Left lung (tissue), 10 donors: ENCODE data around the gene SLC49A3. TPM values are rescaled to one million over a fixed set of nuclear protein-coding genes. Genes with fewer than 3 reads are reported as not detected.

Experiments used
- ATAC-seq: fragments of 200-7000 bp; cut with Tn5 transposase; one replicate; pipeline ENCODE4 v1.9.1; 2020; ENCODE audit warnings: moderate library complexity
- DNase-seq, 4 donors: peaks; one replicate each; pipeline ENCODE4 v3.0.0-alpha.2; 2013 to 2020
- H3K27ac ChIP-seq, 2 donors: fragments of 200-600 bp; sonication (generic) in 1 of 2; one replicate each; pipeline versions ENCODE4 v1.5.0 to v1.8.0; 2020 to 2021
- H3K27me3 ChIP-seq, 2 donors: fragments of 200-600 bp; sonication (generic) in 1 of 2; one replicate each; pipeline versions ENCODE4 v1.5.0 to v1.8.0; 2020 to 2021
- H3K36me3 ChIP-seq, 2 donors: fragments of 200-600 bp; sonication (generic) in 1 of 2; one replicate each; pipeline versions ENCODE4 v1.5.0 to v1.8.0; 2020 to 2021
- H3K4me1 ChIP-seq, 2 donors: fragments of 200-600 bp; one replicate each; pipeline ENCODE4 v1.8.0; 2021
- H3K4me3 ChIP-seq, 2 donors: fragments of 200-600 bp; sonication (generic) in 1 of 2; one replicate each; pipeline versions ENCODE4 v1.5.0 to v1.8.0; 2020 to 2021; ENCODE audit warnings: mild to moderate bottlenecking in 1 of 2
- H3K9me3 ChIP-seq, 2 donors: fragments of 200-600 bp; sonication (generic) in 1 of 2; one replicate each; pipeline versions ENCODE4 v1.5.0 to v1.8.0; 2020 to 2021
- CTCF ChIP-seq, 2 donors: fragments of 200-600 bp; sonication (generic) in 1 of 2; IDR thresholded peaks; one replicate each; pipeline versions ENCODE4 v1.5.0 to v1.8.0; 2021; ENCODE audit warnings: antibody characterized with exemption in 2 of 2
- intact Hi-C, 2 donors: fragments of 100-400 bp; cut with DNase I; formaldehyde crosslinking; loops; one replicate each; pipeline versions ENCODE4 v1.11.2 to v1.14.2; 2022
- polyA plus RNA-seq, 6 donors: library from polyadenylated mRNA; unstranded; fragments of 120-200 nt; gene quantifications; one replicate each; pipeline ENCODE4 v1.2.1, GENCODE V29; 2013; ENCODE audit not compliant: insufficient read length in 6 of 6
- total RNA-seq, 2 donors: library from RNA; stranded (reverse); fragmentation: NEBNext Ultra II Directional; extraction: Animal tissue kit (Norgen Biotek cat#: 25700); gene quantifications; one replicate each; pipeline ENCODE4 v1.2.1, GENCODE V29; 2021
- donor health status: DM: no; HTN: yes; CAD: no.
- donor health status: DM: no; HTN: no; CAD: no.

SLC49A3 gene
- total and polyA plus RNA-seq, 8 donors, result 7.4 to 27.5 (median 8.8) TPM

- Histone ChIP-seq H3K9me3 (no peaks in the 10 kb centered on the region), H3K27me3 (peaks cover 8 to 80% of the 10 kb centered on the region in 2 donors), H3K4me3 (no peak overlapping the region), H3K36me3 (no peaks in the 10 kb centered on the region), H3K27ac (no peak overlapping the region), H3K4me1 (no peaks in the 10 kb centered on the region)
- peak in 1 of 4 donors; percentile 59 for DNase-seq
- intact Hi-C loops, result no loop called here
- ATAC-seq, result no peak
- no peak for TF ChIP-seq CTCF (IDR thresholded peaks at IDR 0.05)
Observed at GRCh38 chr4:653831-654502, 35.0 kb downstream of the SLC49A3 start.

GRCh38 chr4:653080-653821 is 35.7 kb downstream of the SLC49A3 start:
- DNase-seq, result peak in 1 of 4 donors; percentile 80
- intact Hi-C loops, result no loop called here

GRCh38 chr4:651884-652642 is 36.9 kb downstream of the SLC49A3 start:
- ATAC-seq (no peak), DNase-seq (peak in 1 of 4 donors; percentile 69)
- Histone ChIP-seq H3K27me3 (peaks cover 8 to 98% of the 10 kb centered on the region in 2 donors), H3K4me1 (no peaks in the 10 kb centered on the region), H3K9me3 (no peaks in the 10 kb centered on the region), H3K36me3 (no peaks in the 10 kb centered on the region), H3K4me3 (no peak overlapping the region), H3K27ac (no peak overlapping the region)
- intact Hi-C loops, result no loop called here
- TF ChIP-seq CTCF (IDR thresholded peaks at IDR 0.05), result no peak

More at GRCh38 chr4:653080-653821, 35.7 kb downstream of the SLC49A3 start:
- Histone ChIP-seq H3K4me1 (no peaks in the 10 kb centered on the region), H3K9me3 (no peaks in the 10 kb centered on the region), H3K27ac (no peak overlapping the region), H3K36me3 (no peaks in the 10 kb centered on the region), H3K27me3 (peaks cover 8 to 87% of the 10 kb centered on the region in 2 donors), H3K4me3 (no peak overlapping the region)
- no peak for ATAC-seq
- TF ChIP-seq CTCF (IDR thresholded peaks at IDR 0.05), result no peak

- Histone ChIP-seq H3K36me3 (no peaks in the 10 kb centered on the region), H3K27ac (no peak overlapping the region), H3K27me3 (peaks cover 8 to 98% of the 10 kb centered on the region in 2 donors), H3K9me3 (no peaks in the 10 kb centered on the region), H3K4me1 (no peaks in the 10 kb centered on the region), H3K4me3 (no peak overlapping the region)
- TF ChIP-seq CTCF (IDR thresholded peaks at IDR 0.05), result no peak
- DNase-seq, result peak in 1 of 4 donors; percentile 75
- intact Hi-C loops, result no loop called here
- ATAC-seq, result peak; percentile 49
Observed at GRCh38 chr4:650951-651883, 37.7 kb downstream of the SLC49A3 start.
